Colon (tissue), 2 donors: Measurements from ENCODE around the gene ZNF595.
"Not testable (repeated sequence)": the region's sequence is repeated elsewhere in the genome, so short reads cannot be mapped to it uniquely, and the experiment has no call there.

ENCODE experiments used
- FAIRE-seq: peaks from 2 replicates; lab custom pipeline; 2012; peaks lifted over from hg19 to GRCh38; lab: Jason Lieb, UNC
- donor health status: control.
- donor health status: control.

ZNF595 gene

GRCh38 chr4:52804-53479 lies at the start of gene ZNF595:
TSS of gene ZNF595 (plus strand) at chr4:53321. CDS start at chr4:53489, 168 bp downstream.
- not testable (repeated sequence) for FAIRE-seq

GRCh38 chr4:9937-10870 lies 42.9 kb upstream of the ZNF595 start:
- not testable (repeated sequence) for FAIRE-seq

- FAIRE-seq = not testable (repeated sequence)
These were observed 41.9 kb upstream of the ZNF595 start for GRCh38 chr4:11095-11815.

- FAIRE-seq = not testable (repeated sequence)
These were observed 41.2 kb upstream of the ZNF595 start for GRCh38 chr4:11816-12417.

- FAIRE-seq = not testable (repeated sequence)
These were observed 35.0 kb upstream of the ZNF595 start for GRCh38 chr4:18128-18527.

- FAIRE-seq = not testable (repeated sequence)
These were observed 34.5 kb upstream of the ZNF595 start for GRCh38 chr4:18589-18988.

- not testable (repeated sequence) for FAIRE-seq
These were observed 30.2 kb upstream of the ZNF595 start for GRCh38 chr4:22882-23281.

GRCh38 chr4:24359-24758 lies 28.8 kb upstream of the ZNF595 start:
- not testable (repeated sequence) for FAIRE-seq

GRCh38 chr4:27501-27900 lies 25.6 kb upstream of the ZNF595 start:
- FAIRE-seq = not testable (repeated sequence)

GRCh38 chr4:28767-29542 lies 24.2 kb upstream of the ZNF595 start:
- FAIRE-seq = not testable (repeated sequence)

GRCh38 chr4:33314-33713 lies 19.8 kb upstream of the ZNF595 start:
- FAIRE-seq = not testable (repeated sequence)

- FAIRE-seq = not testable (repeated sequence)
These were observed 16.3 kb upstream of the ZNF595 start for GRCh38 chr4:36559-37415.

- FAIRE-seq = not testable (repeated sequence)
These were observed 14.9 kb upstream of the ZNF595 start for GRCh38 chr4:38202-38601.

- FAIRE-seq = not testable (repeated sequence)
These were observed 9.7 kb upstream of the ZNF595 start for GRCh38 chr4:43375-43774.

GRCh38 chr4:51253-51652 lies 1.9 kb upstream of the ZNF595 start:
- FAIRE-seq = not testable (repeated sequence)

GRCh38 chr4:51655-52277 lies 1.4 kb upstream of the ZNF595 start:
- FAIRE-seq = not testable (repeated sequence)

GRCh38 chr4:53521-53920 lies 400 bp downstream of the ZNF595 start:
- not testable (repeated sequence) for FAIRE-seq

- not testable (repeated sequence) for FAIRE-seq
These were observed 11.6 kb downstream of the ZNF595 start for GRCh38 chr4:64733-65132.

GRCh38 chr4:71830-72229 lies 18.7 kb downstream of the ZNF595 start:
- FAIRE-seq = no peak

GRCh38 chr4:85951-86350 lies 32.8 kb downstream of the ZNF595 start:
- FAIRE-seq = no peak
